PFSK-1 (cell line): ENCODE measurements around the gene PPP5C.

ENCODE experiments used
- FOXP2 ChIP-seq: optimal IDR thresholded peaks from 2 replicates; pipeline ENCODE3; 2011; ENCODE audit warnings: borderline replicate concordance, control low read depth, inconsistent platforms; ENCODE audit not compliant: insufficient read depth; ENCODE audit errors: extremely low read length, extremely low read depth
- POLR2AphosphoS5 ChIP-seq: IDR thresholded peaks from 2 replicates; pipeline ENCODE4 v1.6.1; 2012; ENCODE audit warnings: low read depth, mild to moderate bottlenecking, control low read depth, low read length, moderate library complexity
- REST ChIP-seq, 2 experiments: IDR thresholded peaks; 2 replicates each; pipeline versions ENCODE4 v1.6.1 to v1.8.0; 2011 to 2012; ENCODE audit warnings: low read depth in 2 of 2, low read length in 2 of 2, control low read depth in 1 of 2, inconsistent platforms in 1 of 2, mild to moderate bottlenecking in 1 of 2, moderate library complexity in 1 of 2; ENCODE audit not compliant: insufficient read depth in 1 of 2
- SIN3A ChIP-seq: IDR thresholded peaks from 2 replicates; pipeline ENCODE4 v1.6.1; 2012; ENCODE audit warnings: mild to moderate bottlenecking, low read length, moderate library complexity, borderline replicate concordance; ENCODE audit not compliant: insufficient read depth
- TAF1 ChIP-seq: IDR thresholded peaks from 2 replicates; pipeline ENCODE4 v1.6.1; 2012; ENCODE audit warnings: low read length, control low read depth, borderline replicate concordance; ENCODE audit not compliant: insufficient read depth

PPP5C gene

GRCh38 chr19:46311444-46311843 is 35.4 kb upstream of the PPP5C start:
- TF ChIP-seq TAF1 (no peak), REST (IDR thresholded peaks at IDR 0.05; ENCODE audit: insufficient read depth in 1 of 2, low read depth in 2 of 2, low read length in 2 of 2) (no peak), SIN3A (no peak), POLR2AphosphoS5 (no peak), FOXP2 (no peak)

- TF ChIP-seq TAF1: no peak
- TF ChIP-seq POLR2AphosphoS5: no peak
- no peak for TF ChIP-seq FOXP2
- no peak for TF ChIP-seq REST (IDR thresholded peaks at IDR 0.05; ENCODE audit: insufficient read depth in 1 of 2, low read depth in 2 of 2, low read length in 2 of 2)
- no peak for TF ChIP-seq SIN3A
Measured at GRCh38 chr19:46317339-46317738, 29.5 kb upstream of the PPP5C start.

DNA sequence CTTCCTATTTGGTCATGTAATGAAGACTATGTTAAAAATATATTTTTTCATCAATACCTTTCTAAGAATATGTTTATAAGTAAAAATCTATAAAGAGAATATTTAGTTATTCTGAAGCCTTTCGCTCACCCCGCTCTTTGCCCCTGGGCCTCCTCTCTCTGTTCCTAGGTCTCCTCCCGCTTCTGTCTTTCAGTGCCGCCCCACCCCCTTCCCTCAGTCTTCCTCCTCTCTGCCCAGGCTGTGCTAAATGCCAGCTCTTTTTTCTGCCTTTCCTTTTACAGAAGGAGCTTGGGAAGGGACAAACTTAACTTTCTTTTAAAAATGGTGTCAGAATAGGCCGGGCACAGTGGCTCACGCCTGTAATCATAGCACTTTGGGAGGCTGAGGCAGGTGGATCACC is 27.3 kb upstream of the PPP5C start:
- TF ChIP-seq SIN3A (no peak), FOXP2 (no peak), TAF1 (no peak), REST (IDR thresholded peaks at IDR 0.05; ENCODE audit: insufficient read depth in 1 of 2, low read depth in 2 of 2, low read length in 2 of 2) (no peak), POLR2AphosphoS5 (no peak)

DNA sequence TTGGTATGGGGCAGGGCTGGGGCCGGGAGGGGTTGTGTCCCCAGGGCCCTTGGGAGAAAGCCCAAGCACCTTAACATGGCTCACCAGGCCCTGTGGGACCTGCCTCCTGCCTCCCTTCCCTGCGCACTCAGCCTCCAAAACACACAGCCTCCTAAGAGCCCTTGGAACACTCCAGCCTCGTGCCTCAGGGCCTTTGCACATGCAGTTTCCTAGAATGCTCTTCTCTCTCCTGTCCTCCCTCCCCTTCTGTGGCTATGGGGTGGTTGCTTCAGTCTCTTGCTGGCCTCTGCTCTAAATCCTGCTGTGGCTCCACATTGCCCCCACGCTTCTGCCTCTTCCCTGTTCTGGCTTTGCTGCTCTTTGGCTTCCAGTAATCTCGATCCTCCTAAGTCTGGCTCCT is 26.3 kb upstream of the PPP5C start:
- TF ChIP-seq REST (IDR thresholded peaks at IDR 0.05; ENCODE audit: insufficient read depth in 1 of 2, low read depth in 2 of 2, low read length in 2 of 2) (no peak), SIN3A (no peak), POLR2AphosphoS5 (no peak), FOXP2 (no peak), TAF1 (no peak)

DNA sequence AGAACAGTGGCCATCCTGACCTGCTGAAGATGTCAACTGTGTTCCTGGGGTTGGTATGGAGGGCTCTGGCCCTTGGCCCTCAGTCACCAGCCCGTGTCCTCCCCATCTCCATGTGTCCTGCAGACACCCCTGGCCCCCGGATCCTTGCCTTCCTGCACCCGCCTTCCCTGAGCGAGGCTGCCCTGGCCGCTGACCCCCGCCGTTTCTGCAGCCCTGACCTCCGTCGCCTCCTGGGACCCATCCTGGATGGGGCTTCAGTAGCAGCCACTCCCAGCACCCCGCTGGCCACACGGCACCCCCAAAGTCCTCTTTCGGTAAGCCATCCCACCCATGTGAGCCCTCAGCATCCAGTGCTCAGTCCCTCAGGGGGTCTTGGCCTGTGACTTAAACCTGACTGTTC is 25.2 kb upstream of the PPP5C start:
- TF ChIP-seq TAF1 (no peak), POLR2AphosphoS5 (no peak)

DNA sequence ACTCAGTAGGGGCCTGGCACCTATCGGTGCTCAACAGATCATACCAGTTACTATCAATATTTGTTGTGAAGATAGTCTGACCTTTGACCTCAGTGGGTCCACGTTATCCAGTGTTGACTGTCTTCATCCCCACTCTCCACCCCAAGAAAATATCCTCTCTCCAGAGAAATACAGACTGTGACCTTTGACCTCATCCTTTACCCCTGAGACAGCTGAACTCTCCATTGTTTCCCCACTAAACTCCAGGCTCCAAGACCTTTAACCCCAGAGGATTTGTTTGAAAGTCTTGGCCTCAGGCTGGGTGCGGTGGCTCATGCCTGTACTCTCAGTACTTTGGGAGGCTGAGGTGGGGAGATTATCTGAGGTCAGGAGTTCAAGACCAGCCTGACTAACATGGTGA is 22.6 kb upstream of the PPP5C start:
- TF ChIP-seq TAF1: no peak
- no peak for TF ChIP-seq SIN3A
- TF ChIP-seq POLR2AphosphoS5: no peak
- TF ChIP-seq FOXP2: no peak
- TF ChIP-seq REST (IDR thresholded peaks at IDR 0.05; ENCODE audit: insufficient read depth in 1 of 2, low read depth in 2 of 2, low read length in 2 of 2): no peak
